ENCODE measurements around the gene IL2RA.

DNA sequence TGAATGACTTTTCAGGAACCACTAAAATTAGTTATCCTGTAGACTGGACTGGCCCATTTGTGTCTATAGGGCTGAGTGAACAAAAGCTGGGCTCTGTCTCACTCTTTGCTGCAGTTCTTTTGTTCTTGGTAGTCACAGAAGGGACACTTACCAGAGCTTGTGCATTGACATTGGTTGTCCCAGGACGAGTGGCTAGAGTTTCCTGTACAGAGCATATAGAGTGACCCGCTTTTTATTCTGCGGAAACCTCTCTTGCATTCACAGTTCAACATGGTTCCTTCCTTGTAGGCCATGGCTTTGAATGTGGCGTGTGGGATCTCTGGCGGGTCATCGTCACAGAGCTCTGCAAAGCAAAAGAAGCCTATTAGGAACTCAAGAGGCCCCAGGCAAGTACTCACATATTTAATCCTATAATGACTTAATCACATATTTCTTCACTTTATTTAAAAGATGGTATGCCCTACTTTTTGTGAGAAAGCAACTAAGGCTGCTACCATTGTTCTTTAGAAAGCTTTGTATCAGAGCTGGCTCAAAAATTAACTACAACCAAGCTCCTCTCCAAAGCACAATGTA lies 36.4 kb downstream of the IL2RA start:
- TF ChIP-seq, protein P1, sequence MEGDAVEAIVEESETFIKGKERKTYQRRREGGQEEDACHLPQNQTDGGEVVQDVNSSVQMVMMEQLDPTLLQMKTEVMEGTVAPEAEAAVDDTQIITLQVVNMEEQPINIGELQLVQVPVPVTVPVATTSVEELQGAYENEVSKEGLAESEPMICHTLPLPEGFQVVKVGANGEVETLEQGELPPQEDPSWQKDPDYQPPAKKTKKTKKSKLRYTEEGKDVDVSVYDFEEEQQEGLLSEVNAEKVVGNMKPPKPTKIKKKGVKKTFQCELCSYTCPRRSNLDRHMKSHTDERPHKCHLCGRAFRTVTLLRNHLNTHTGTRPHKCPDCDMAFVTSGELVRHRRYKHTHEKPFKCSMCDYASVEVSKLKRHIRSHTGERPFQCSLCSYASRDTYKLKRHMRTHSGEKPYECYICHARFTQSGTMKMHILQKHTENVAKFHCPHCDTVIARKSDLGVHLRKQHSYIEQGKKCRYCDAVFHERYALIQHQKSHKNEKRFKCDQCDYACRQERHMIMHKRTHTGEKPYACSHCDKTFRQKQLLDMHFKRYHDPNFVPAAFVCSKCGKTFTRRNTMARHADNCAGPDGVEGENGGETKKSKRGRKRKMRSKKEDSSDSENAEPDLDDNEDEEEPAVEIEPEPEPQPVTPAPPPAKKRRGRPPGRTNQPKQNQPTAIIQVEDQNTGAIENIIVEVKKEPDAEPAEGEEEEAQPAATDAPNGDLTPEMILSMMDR (conservative IDR thresholded peaks at IDR 0.05; ENCODE audit: low read depth, low read length): no peak
- TF ChIP-seq EZH2phosphoT487 (IDR thresholded peaks at IDR 0.05; ENCODE audit: borderline replicate concordance, low read length) (no peak), EZH2 (IDR thresholded peaks at IDR 0.05; ENCODE audit: low read length, unreplicated experiment) (no peak)

All from PC-3 (cell line).